Lung (tissue), 12 donors: ENCODE results near the gene FEZ2. TPM values are rescaled to one million over a fixed set of nuclear protein-coding genes. Genes with fewer than 3 reads are reported as not detected.

Source experiments
- ATAC-seq: fragments of 200-7000 bp; cut with Tn5 transposase; one replicate; pipeline ENCODE4 v1.9.1; 2020; ENCODE audit warnings: moderate number of reproducible peaks; ENCODE audit not compliant: insufficient read depth, low FRiP score
- DNase-seq, 3 donors: peaks; one replicate each; pipeline ENCODE4 v3.0.0-alpha.2; 2013 to 2017
- H3K27ac ChIP-seq, 2 donors: one replicate each; pipeline ENCODE4 v1.5.1; 2013; ENCODE audit warnings: mild to moderate bottlenecking in 2 of 2, moderate library complexity in 2 of 2, control low read depth in 1 of 2, inconsistent platforms in 1 of 2, low read depth in 1 of 2, low read length in 1 of 2
- H3K27me3 ChIP-seq, 3 donors: one replicate each; pipeline ENCODE4 v1.5.1; 2013; ENCODE audit warnings: low read length in 2 of 3; ENCODE audit not compliant: control insufficient read depth in 3 of 3, insufficient read depth in 3 of 3
- H3K36me3 ChIP-seq, 4 donors: one replicate each; pipeline ENCODE4 v1.5.1; 2013; ENCODE audit warnings: low read length in 4 of 4, mild to moderate bottlenecking in 1 of 4, moderate library complexity in 1 of 4; ENCODE audit not compliant: control insufficient read depth in 4 of 4, insufficient read depth in 4 of 4
- H3K4me1 ChIP-seq, 5 donors: one replicate each; pipeline ENCODE4 v1.5.1; 2013; ENCODE audit warnings: low read length in 5 of 5, mild to moderate bottlenecking in 2 of 5, moderate library complexity in 1 of 5; ENCODE audit not compliant: control insufficient read depth in 5 of 5, insufficient read depth in 5 of 5
- H3K4me3 ChIP-seq: one replicate; pipeline ENCODE4 v1.5.1; 2013; ENCODE audit warnings: mild to moderate bottlenecking, control low read depth, moderate library complexity
- H3K9ac ChIP-seq, 2 donors: one replicate each; pipeline ENCODE4 v1.5.1; 2013; ENCODE audit warnings: low read length in 2 of 2, control low read depth in 1 of 2; ENCODE audit not compliant: insufficient read depth in 1 of 2
- H3K9me3 ChIP-seq, 4 donors: one replicate each; pipeline ENCODE4 v1.5.1; 2013; ENCODE audit warnings: low read length in 3 of 4, mild to moderate bottlenecking in 1 of 4, moderate library complexity in 1 of 4; ENCODE audit not compliant: control insufficient read depth in 4 of 4, insufficient read depth in 3 of 4
- WGBS, 2 donors: extraction: QIAGEN DNeasy Blood & Tissue Kit; methylation state at CpG; one replicate each; pipeline ENCODE4 v1.1.7; 2013; 5-methylcytosine and 5-hydroxymethylcytosine counted together
- polyA plus RNA-seq, 2 donors: library from polyadenylated mRNA; stranded (reverse); fragments of 200-250 nt; gene quantifications; one replicate each; pipeline ENCODE4 v1.2.1, GENCODE V29; 2013
- total RNA-seq, 2 donors: library from RNA; depleted of rRNA in 1 of 2; stranded (reverse); fragments of >200 nt in 1 of 2; gene quantifications; one replicate each; pipeline ENCODE4 v1.2.1, GENCODE V29; 2014 to 2021
- TF ChIP-seq, protein P1 (sequence below): IDR thresholded peaks from 2 replicates; pipeline ENCODE4 v1.5.1; 2012; ENCODE audit warnings: mild to moderate bottlenecking; ENCODE audit errors: control extremely low read depth, extremely low read depth
- donor health status: control.
- donor health status: control.
- donor health status: Bipolar disorder and iron deficiency.
- donor health status: healthy.
- donor health status: DM: yes; HTN: yes; CAD: no.

Gene FEZ2
- total and polyA plus RNA-seq, 4 donors, result 17.6 to 62.9 (median 31.5) TPM

DNA sequence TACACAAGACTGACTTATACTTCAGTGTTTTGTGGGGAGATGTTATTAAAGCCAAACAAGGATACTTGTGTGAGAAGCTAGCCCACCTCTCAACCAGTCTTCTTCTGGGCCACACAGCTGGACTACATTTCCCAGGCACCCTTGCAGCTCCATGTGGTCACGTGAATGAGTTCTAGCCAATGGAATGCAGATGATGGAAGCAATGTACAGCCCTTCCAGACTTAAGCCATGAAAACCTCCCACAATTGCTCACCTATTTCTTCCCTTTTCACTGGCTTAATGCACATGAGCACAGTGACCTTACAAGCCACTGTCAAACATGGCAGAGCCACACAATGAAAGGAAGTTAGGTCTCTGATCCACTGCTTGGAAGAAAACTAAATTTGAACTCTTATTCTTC is 20.4 kb upstream of the FEZ2 start:
- Histone ChIP-seq H3K36me3 (no peaks in the 10 kb centered on the region), H3K4me1 (no peaks in the 10 kb centered on the region), H3K27ac (no peak overlapping the region), H3K27me3 (no peaks in the 10 kb centered on the region), H3K9ac (no peak overlapping the region), H3K4me3 (no peak overlapping the region), H3K9me3 (peaks cover 0 to 1% (median 0%) of the 10 kb centered on the region in 4 donors)
- WGBS, 2 donors, result 63 to 79% methylated on average over 1 of the region's 1 CpG
- TF ChIP-seq, protein P1, sequence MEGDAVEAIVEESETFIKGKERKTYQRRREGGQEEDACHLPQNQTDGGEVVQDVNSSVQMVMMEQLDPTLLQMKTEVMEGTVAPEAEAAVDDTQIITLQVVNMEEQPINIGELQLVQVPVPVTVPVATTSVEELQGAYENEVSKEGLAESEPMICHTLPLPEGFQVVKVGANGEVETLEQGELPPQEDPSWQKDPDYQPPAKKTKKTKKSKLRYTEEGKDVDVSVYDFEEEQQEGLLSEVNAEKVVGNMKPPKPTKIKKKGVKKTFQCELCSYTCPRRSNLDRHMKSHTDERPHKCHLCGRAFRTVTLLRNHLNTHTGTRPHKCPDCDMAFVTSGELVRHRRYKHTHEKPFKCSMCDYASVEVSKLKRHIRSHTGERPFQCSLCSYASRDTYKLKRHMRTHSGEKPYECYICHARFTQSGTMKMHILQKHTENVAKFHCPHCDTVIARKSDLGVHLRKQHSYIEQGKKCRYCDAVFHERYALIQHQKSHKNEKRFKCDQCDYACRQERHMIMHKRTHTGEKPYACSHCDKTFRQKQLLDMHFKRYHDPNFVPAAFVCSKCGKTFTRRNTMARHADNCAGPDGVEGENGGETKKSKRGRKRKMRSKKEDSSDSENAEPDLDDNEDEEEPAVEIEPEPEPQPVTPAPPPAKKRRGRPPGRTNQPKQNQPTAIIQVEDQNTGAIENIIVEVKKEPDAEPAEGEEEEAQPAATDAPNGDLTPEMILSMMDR, result no peak
- peak; percentile 21 to 50 (median 42) for DNase-seq
- ATAC-seq, result no peak

DNA sequence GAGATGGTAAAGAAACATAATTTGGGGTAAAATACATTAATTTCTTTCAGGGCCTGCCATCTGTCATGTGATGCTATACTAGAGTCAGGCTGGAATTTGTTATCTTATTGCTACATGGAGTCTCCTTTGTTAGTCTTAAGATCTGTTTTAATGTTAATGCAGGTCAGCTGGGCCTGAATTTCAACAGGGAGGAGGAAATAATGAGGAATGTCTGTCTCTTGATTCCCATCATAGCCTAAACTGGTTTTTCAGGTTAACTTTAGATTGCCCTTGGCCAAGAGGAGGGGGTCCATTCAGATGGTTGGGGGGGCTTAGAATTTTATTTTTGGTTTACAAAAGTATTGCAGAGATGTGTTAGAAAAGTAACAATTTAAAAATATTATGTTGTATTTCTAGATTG is 19.0 kb upstream of the FEZ2 start:
- DNase-seq (peak in 1 of 3 donors; percentile 26), ATAC-seq (no peak)
- H3K4me1 ChIP-seq, result no peaks in the 10 kb centered on the region
- H3K9me3 ChIP-seq, result no peaks in the 10 kb centered on the region
- H3K27ac ChIP-seq, result no peak overlapping the region
- H3K9ac ChIP-seq, result no peak overlapping the region
- no peaks in the 10 kb centered on the region for H3K27me3 ChIP-seq
- TF ChIP-seq, protein P1, result no peak
- H3K4me3 ChIP-seq, result no peak overlapping the region
- H3K36me3 ChIP-seq, result no peaks in the 10 kb centered on the region

DNA sequence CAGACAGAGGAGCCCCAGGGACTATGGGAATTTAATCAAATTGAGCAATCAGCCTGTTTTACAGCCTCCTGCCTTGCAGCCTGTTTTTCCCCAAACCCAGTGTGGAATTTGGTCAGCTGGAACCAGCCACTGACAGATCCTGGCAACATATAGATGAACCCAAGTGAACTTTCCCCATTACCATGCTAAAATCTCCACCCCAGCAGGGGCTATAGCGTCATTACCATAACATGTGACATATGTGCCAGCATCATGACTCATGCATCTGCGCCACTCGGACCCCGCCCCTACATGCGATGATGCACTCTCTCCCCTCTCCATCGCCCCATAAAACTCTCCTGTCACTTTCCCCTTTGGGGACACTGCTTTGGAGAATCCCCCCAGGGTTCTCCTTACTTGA is 17.3 kb upstream of the FEZ2 start:
- ATAC-seq (no peak), DNase-seq (peak in 1 of 3 donors; percentile 51)
- no peaks in the 10 kb centered on the region for H3K27me3 ChIP-seq

More for the DNA sequence above, 17.3 kb upstream of the FEZ2 start:
- TF ChIP-seq, protein P1, result no peak
- H3K9ac ChIP-seq, result no peak overlapping the region
- 89 to 91% methylated on average over 6 of the region's 6 CpGs for WGBS, 2 donors
- no peaks in the 10 kb centered on the region for H3K9me3 ChIP-seq
- H3K27ac ChIP-seq, result no peak overlapping the region
- no peak overlapping the region for H3K4me3 ChIP-seq
- no peaks in the 10 kb centered on the region for H3K4me1 ChIP-seq
- H3K36me3 ChIP-seq, result no peaks in the 10 kb centered on the region
